Natural killer cell (primary cell): ENCODE measurements around the gene AUTS2. TPM values are rescaled to one million over a fixed set of nuclear protein-coding genes. Genes with fewer than 3 reads are reported as not detected.

ENCODE experiments used
- ATAC-seq, 3 donors: fragments of 150-1000 bp in 2 of 3; fragments of 200-7000 bp in 1 of 3; cut with Tn5 transposase; 1 replicate in 1 of 3; 2 replicates in 2 of 3; pipeline ENCODE4 v1.10.0; 2021; ENCODE audit warnings: mild to moderate bottlenecking in 2 of 3, moderate library complexity in 2 of 3
- DNase-seq, 2 donors: peaks; one replicate each; pipeline versions ENCODE4 v3.0.0 to v3.0.0-alpha.2; 2013 to 2021; ENCODE audit warnings: mixed read lengths in 1 of 2
- H3K27ac ChIP-seq: one replicate; pipeline ENCODE4 v1.5.1; 2013; ENCODE audit warnings: mild to moderate bottlenecking, low read length
- H3K27me3 ChIP-seq: one replicate; pipeline ENCODE4 v1.6.1; 2013; ENCODE audit warnings: low read length; ENCODE audit not compliant: control insufficient read depth, insufficient read depth
- H3K36me3 ChIP-seq: one replicate; pipeline ENCODE4 v1.6.1; 2013; ENCODE audit warnings: low read length; ENCODE audit not compliant: control insufficient read depth, insufficient read depth
- H3K4me1 ChIP-seq: one replicate; pipeline ENCODE4 v1.6.1; 2013; ENCODE audit warnings: low read length; ENCODE audit not compliant: control insufficient read depth, insufficient read depth
- H3K4me3 ChIP-seq: one replicate; pipeline ENCODE4 v1.5.1; 2013; ENCODE audit warnings: low read length
- H3K9me3 ChIP-seq: one replicate; pipeline ENCODE4 v1.6.1; 2013; ENCODE audit warnings: low read length; ENCODE audit not compliant: control insufficient read depth, insufficient read depth
- H3K27ac Mint-ChIP-seq, 2 donors: one replicate each; pipeline ENCODE4 v1.8.0; 2022; ENCODE audit warnings: mild to moderate bottlenecking in 2 of 2, mixed read lengths in 2 of 2, moderate library complexity in 1 of 2
- H3K27me3 Mint-ChIP-seq, 2 donors: one replicate each; pipeline ENCODE4 v1.8.0; 2022; ENCODE audit warnings: low read depth in 2 of 2, mixed read lengths in 2 of 2
- H3K36me3 Mint-ChIP-seq: one replicate; pipeline ENCODE4 v1.8.0; 2022; ENCODE audit warnings: mixed read lengths
- H3K4me1 Mint-ChIP-seq, 2 donors: one replicate each; pipeline ENCODE4 v1.8.0; 2022; ENCODE audit warnings: mixed read lengths in 2 of 2
- H3K4me3 Mint-ChIP-seq: one replicate; pipeline ENCODE4 v1.8.0; 2022; ENCODE audit warnings: mild to moderate bottlenecking, moderate library complexity, mixed read lengths
- H3K9me3 Mint-ChIP-seq, 2 donors: one replicate each; pipeline ENCODE4 v1.8.0; 2022; ENCODE audit warnings: mixed read lengths in 2 of 2
- WGBS: methylation state at CpG from one replicate; pipeline ENCODE4 v1.1.7; 2013; ENCODE audit warnings: missing lambda C conversion rate; ENCODE audit not compliant: insufficient coverage; 5-methylcytosine and 5-hydroxymethylcytosine counted together
- intact Hi-C: fragments of 100-400 bp; cut with micrococcal nuclease; formaldehyde crosslinking; loops from one replicate; pipeline ENCODE4 v1.14.2; 2022
- total RNA-seq, 4 donors: library from RNA; stranded (reverse); fragments of 120-200 nt in 1 of 4; gene quantifications; one replicate each; pipeline versions ENCODE4 v1.2.3 to v1.2.4, GENCODE V29; 2013 to 2022
- TF ChIP-seq, protein P1 (sequence below): fragments of 200-600 bp; IDR thresholded peaks from one replicate; pipeline ENCODE4 v1.8.0; 2022; ENCODE audit warnings: antibody characterized with exemption

The AUTS2 gene
- total RNA-seq, 3 donors from 2014 or later (not counting 1 experiment from before 2014, with no cell fraction given), result 147 to 197 (median 155) TPM

GRCh38 chr7:69619635-69620034, 21.4 kb downstream of the AUTS2 start:
- Histone ChIP-seq H3K9me3 (no peaks in the 10 kb centered on the region), H3K36me3 (no peaks in the 10 kb centered on the region), H3K4me3 (no peak overlapping the region), H3K27me3 (no peaks in the 10 kb centered on the region), H3K4me1 (no peaks in the 10 kb centered on the region), H3K27ac (no peak overlapping the region)
- DNase-seq (no peak), ATAC-seq (no peak)
- Mint-ChIP-seq H3K4me3 (no peak overlapping the region), H3K9me3 (no peaks in the 10 kb centered on the region), H3K4me1 (peaks cover 0 to 11% of the 10 kb centered on the region in 2 donors), H3K27me3 (peaks cover 0 to 3% of the 10 kb centered on the region in 2 donors), H3K36me3 (no peaks in the 10 kb centered on the region), H3K27ac (no peak overlapping the region)
- intact Hi-C loops, result no loop called here
- 78% methylated on average over 2 of the region's 2 CpGs for WGBS
- TF ChIP-seq, protein P1, sequence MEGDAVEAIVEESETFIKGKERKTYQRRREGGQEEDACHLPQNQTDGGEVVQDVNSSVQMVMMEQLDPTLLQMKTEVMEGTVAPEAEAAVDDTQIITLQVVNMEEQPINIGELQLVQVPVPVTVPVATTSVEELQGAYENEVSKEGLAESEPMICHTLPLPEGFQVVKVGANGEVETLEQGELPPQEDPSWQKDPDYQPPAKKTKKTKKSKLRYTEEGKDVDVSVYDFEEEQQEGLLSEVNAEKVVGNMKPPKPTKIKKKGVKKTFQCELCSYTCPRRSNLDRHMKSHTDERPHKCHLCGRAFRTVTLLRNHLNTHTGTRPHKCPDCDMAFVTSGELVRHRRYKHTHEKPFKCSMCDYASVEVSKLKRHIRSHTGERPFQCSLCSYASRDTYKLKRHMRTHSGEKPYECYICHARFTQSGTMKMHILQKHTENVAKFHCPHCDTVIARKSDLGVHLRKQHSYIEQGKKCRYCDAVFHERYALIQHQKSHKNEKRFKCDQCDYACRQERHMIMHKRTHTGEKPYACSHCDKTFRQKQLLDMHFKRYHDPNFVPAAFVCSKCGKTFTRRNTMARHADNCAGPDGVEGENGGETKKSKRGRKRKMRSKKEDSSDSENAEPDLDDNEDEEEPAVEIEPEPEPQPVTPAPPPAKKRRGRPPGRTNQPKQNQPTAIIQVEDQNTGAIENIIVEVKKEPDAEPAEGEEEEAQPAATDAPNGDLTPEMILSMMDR, result no peak

DNA sequence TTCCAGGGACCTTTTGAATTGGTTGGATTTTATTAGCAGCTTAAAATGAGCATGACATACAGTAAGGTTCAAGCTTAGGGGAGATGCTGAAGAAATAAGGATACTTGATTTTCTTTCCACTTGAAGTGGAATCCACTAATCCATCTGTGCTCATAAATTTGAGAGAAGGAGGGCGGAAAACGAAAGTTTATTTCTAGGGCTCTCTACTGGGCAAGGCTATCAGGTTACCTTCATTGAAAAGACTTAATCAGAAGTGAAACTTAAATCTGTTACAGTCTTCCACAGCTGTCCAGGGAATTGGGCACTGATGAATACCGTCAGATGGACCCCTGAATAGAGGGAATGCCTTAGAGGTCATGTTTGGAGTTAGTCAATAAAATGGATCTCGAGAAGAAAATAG, 21.8 kb downstream of the AUTS2 start:
- no peak overlapping the region for H3K4me3 ChIP-seq
- 54% methylated on average over 4 of the region's 4 CpGs for WGBS

GRCh38 chr7:69620650-69621049, 22.4 kb downstream of the AUTS2 start:
- Mint-ChIP-seq H3K4me1 (peaks cover 0 to 14% of the 10 kb centered on the region in 2 donors), H3K36me3 (no peaks in the 10 kb centered on the region), H3K9me3 (no peaks in the 10 kb centered on the region), H3K27ac (no peak overlapping the region), H3K27me3 (peaks cover 0 to 3% of the 10 kb centered on the region in 2 donors), H3K4me3 (no peak overlapping the region)
- Histone ChIP-seq H3K27me3 (no peaks in the 10 kb centered on the region), H3K4me3 (no peak overlapping the region), H3K4me1 (no peaks in the 10 kb centered on the region), H3K9me3 (no peaks in the 10 kb centered on the region), H3K36me3 (no peaks in the 10 kb centered on the region), H3K27ac (no peak overlapping the region)
- no peak for DNase-seq
- WGBS, result 100% methylated on average over 2 of the region's 2 CpGs
- intact Hi-C loops, result no loop called here
- TF ChIP-seq, protein P1, result no peak
- ATAC-seq, result no peak

More for the DNA sequence above, 21.8 kb downstream of the AUTS2 start:
- H3K27ac Mint-ChIP-seq, result no peak overlapping the region
- Histone ChIP-seq H3K9me3 (no peaks in the 10 kb centered on the region), H3K4me1 (no peaks in the 10 kb centered on the region), H3K36me3 (no peaks in the 10 kb centered on the region), H3K27ac (no peak overlapping the region), H3K27me3 (no peaks in the 10 kb centered on the region)
- H3K9me3 Mint-ChIP-seq, result no peaks in the 10 kb centered on the region
- peaks cover 0 to 11% of the 10 kb centered on the region in 2 donors for H3K4me1 Mint-ChIP-seq
- intact Hi-C loops, result no loop called here
- H3K27me3 Mint-ChIP-seq, result peaks cover 0 to 3% of the 10 kb centered on the region in 2 donors
- TF ChIP-seq, protein P1, result no peak
- H3K36me3 Mint-ChIP-seq, result no peaks in the 10 kb centered on the region
- ATAC-seq, result no peak
- DNase-seq, result no peak
- no peak overlapping the region for H3K4me3 Mint-ChIP-seq
